SK-N-SH (cell line): Measurements from ENCODE around the gene DAGLA. TPM values are rescaled to one million over a fixed set of nuclear protein-coding genes. Genes with fewer than 3 reads are reported as not detected.
A peak's percentile ranks its signal among the peaks of the same experiment; 100 is the strongest.

ENCODE experiments used
- CTCF ChIA-PET: fragments of 300-600, 350-600 bp; formaldehyde crosslinking; extraction: SDS; loops from one replicate; lab custom pipeline; 2021; lab: Yijun Ruan, JAX
- POLR2A ChIA-PET: fragments of 350-600 bp; sonication (Branson Sonifier 250); formaldehyde crosslinking; extraction: SDS; loops from one replicate; lab custom pipeline; 2020; ENCODE audit warnings: antibody characterized with exemption, inconsistent platforms; lab: Yijun Ruan, JAX
- DNase-seq: peaks from one replicate; pipeline ENCODE4 v3.0.0; 2012
- H2AFZ ChIP-seq: fragments of 200-600 bp; sonication (generic); 2 replicates; pipeline ENCODE4 v1.8.1; 2016; ENCODE audit warnings: antibody characterized with exemption, mild to moderate bottlenecking, low read depth
- H3F3A ChIP-seq: fragments of 200-600 bp; sonication (generic); replicated peaks from 2 replicates; pipeline ENCODE3; 2016; ENCODE audit warnings: antibody characterized with exemption, mild to moderate bottlenecking; ENCODE audit not compliant: insufficient read depth
- H3K27ac ChIP-seq, 2 experiments: fragments of 200-500 bp in 1 of 2; fragments of 200-600 bp in 1 of 2; sonication (Bioruptor generic) in 1 of 2; sonication (generic), shearing (Covaris generic) in 1 of 2; 2 replicates each; pipeline versions ENCODE4 v1.5.1 to v1.6.1; 2014 to 2016; ENCODE audit warnings: low read depth in 2 of 2, inconsistent platforms in 1 of 2, low read length in 1 of 2, mild to moderate bottlenecking in 1 of 2, mixed read lengths in 1 of 2
- H3K27me3 ChIP-seq: fragments of 200-600 bp; sonication (generic), shearing (Covaris generic); 2 replicates; pipeline ENCODE4 v1.6.1; 2016; ENCODE audit warnings: mixed run types; ENCODE audit not compliant: insufficient read depth
- H3K36me3 ChIP-seq, 2 experiments: fragments of 200-500 bp in 1 of 2; fragments of 200-600 bp in 1 of 2; sonication (Bioruptor generic) in 1 of 2; sonication (generic) in 1 of 2; replicated peaks in 1 of 2; 2 replicates each; pipeline versions ENCODE3 to v1.5.1; 2014 to 2016; ENCODE audit warnings: low read length in 1 of 2, mild to moderate bottlenecking in 1 of 2; ENCODE audit not compliant: insufficient read depth in 2 of 2, control insufficient read depth in 1 of 2
- H3K4me1 ChIP-seq, 2 experiments: fragments of 200-500 bp in 1 of 2; fragments of 200-600 bp in 1 of 2; sonication (Bioruptor generic) in 1 of 2; sonication (generic), shearing (Covaris generic) in 1 of 2; 2 replicates each; pipeline versions ENCODE4 v1.5.1 to v1.6.1; 2014 to 2016; ENCODE audit warnings: low read depth in 1 of 2, low read length in 1 of 2, mixed run types in 1 of 2; ENCODE audit not compliant: insufficient read depth in 2 of 2, control insufficient read depth in 1 of 2
- H3K4me2 ChIP-seq: fragments of 200-600 bp; sonication (generic), shearing (Covaris generic); 2 replicates; pipeline ENCODE4 v1.6.1; 2017; ENCODE audit warnings: mixed run types
- H3K4me3 ChIP-seq, 2 experiments: fragments of 200-500 bp in 1 of 2; fragments of 200-600 bp in 1 of 2; sonication (Bioruptor generic) in 1 of 2; sonication (generic), shearing (Covaris generic) in 1 of 2; 2 replicates each; pipeline versions ENCODE4 v1.5.1 to v1.8.1; 2014 to 2016; ENCODE audit warnings: low read depth in 2 of 2, inconsistent platforms in 1 of 2, low read length in 1 of 2, mild to moderate bottlenecking in 1 of 2, mixed read lengths in 1 of 2, moderate library complexity in 1 of 2
- H3K79me2 ChIP-seq: fragments of 200-600 bp; sonication (generic); 2 replicates; pipeline ENCODE4 v1.8.1; 2017; ENCODE audit warnings: mild to moderate bottlenecking; ENCODE audit not compliant: insufficient read depth
- H3K9ac ChIP-seq: fragments of 200-600 bp; sonication (generic); 2 replicates; pipeline ENCODE4 v1.6.1; 2017; ENCODE audit warnings: mixed run types
- H3K9me2 ChIP-seq: fragments of 200-600 bp; sonication (generic); 2 replicates; pipeline ENCODE4 v1.6.1; 2017; ENCODE audit warnings: mixed run types
- H3K9me3 ChIP-seq: fragments of 200-600 bp; sonication (generic); 2 replicates; pipeline ENCODE4 v1.6.1; 2017; ENCODE audit warnings: mixed run types, mild to moderate bottlenecking, moderate library complexity
- H4K20me1 ChIP-seq: fragments of 200-600 bp; sonication (generic); 2 replicates; pipeline ENCODE4 v1.6.1; 2017; ENCODE audit warnings: mild to moderate bottlenecking, mixed run types; ENCODE audit not compliant: insufficient read depth
- EP300 ChIP-seq, 2 experiments: IDR thresholded peaks; 2 replicates each; pipeline versions ENCODE4 v1.4.0 to v1.6.1; 2012; ENCODE audit warnings: borderline replicate concordance in 1 of 2, low read depth in 1 of 2, low read length in 1 of 2
- EZH2phosphoT487 ChIP-seq: fragments of 200-600 bp; sonication (generic); IDR thresholded peaks from 2 replicates; pipeline ENCODE4 v1.6.1; 2017; ENCODE audit warnings: low read depth, mixed run types, mild to moderate bottlenecking, antibody characterized with exemption, moderate library complexity, borderline replicate concordance
- FOSL2 ChIP-seq: IDR thresholded peaks from 2 replicates; pipeline ENCODE4 v1.4.0; 2012; ENCODE audit warnings: low read depth, mild to moderate bottlenecking, moderate library complexity, borderline replicate concordance
- FOXJ3 ChIP-seq: sonication (generic); formaldehyde crosslinking; IDR thresholded peaks from 2 replicates; pipeline ENCODE4 v1.5.1; 2020; ENCODE audit warnings: mild to moderate bottlenecking, missing genetic modification reagents
- FOXM1 ChIP-seq: IDR thresholded peaks from 2 replicates; pipeline ENCODE4 v1.4.0; 2012; ENCODE audit warnings: low read depth, mild to moderate bottlenecking
- GATA2 ChIP-seq: sonication (generic); formaldehyde crosslinking; IDR thresholded peaks from 2 replicates; pipeline ENCODE4 v1.5.0; 2020; ENCODE audit warnings: mild to moderate bottlenecking, missing genetic modification reagents
- MEF2A ChIP-seq: IDR thresholded peaks from 2 replicates; pipeline ENCODE4 v1.4.0; 2012; ENCODE audit warnings: low read depth, borderline replicate concordance
- MXI1 ChIP-seq: IDR thresholded peaks from 2 replicates; pipeline ENCODE4 v1.6.1; 2012; ENCODE audit warnings: mild to moderate bottlenecking, low read depth, low read length, improper control_type of control experiment
- RXRA ChIP-seq: IDR thresholded peaks from 2 replicates; pipeline ENCODE4 v1.4.0; 2012; ENCODE audit warnings: low read depth, mild to moderate bottlenecking, borderline replicate concordance
- TEAD4 ChIP-seq: IDR thresholded peaks from 2 replicates; pipeline ENCODE4 v1.4.0; 2012; ENCODE audit warnings: mild to moderate bottlenecking, borderline replicate concordance; ENCODE audit not compliant: insufficient read depth
- WGBS: methylation state at CpG from one replicate; pipeline ENCODE4 v1.1.6; 2017; ENCODE audit warnings: low lambda C conversion rate; 5-methylcytosine and 5-hydroxymethylcytosine counted together
- polyA plus RNA-seq, 3 experiments: library from polyadenylated mRNA; depleted of rRNA; stranded (reverse); fragments of >200 nt; gene quantifications; 2 replicates each; pipeline ENCODE4 v1.2.3, GENCODE V29; 2012
- TF ChIP-seq, protein P1 (sequence below): IDR thresholded peaks from 2 replicates; pipeline ENCODE4; 2012
- TF ChIP-seq, protein P2 (sequence below): fragments of 150-350 bp; IDR thresholded peaks from 2 replicates; pipeline ENCODE4 v1.6.1; 2017; ENCODE audit warnings: antibody characterized with exemption, low read length, low read depth, borderline replicate concordance
- TF ChIP-seq, protein P3 (sequence below): IDR thresholded peaks from 2 replicates; pipeline ENCODE4 v1.6.1; 2012; ENCODE audit warnings: mild to moderate bottlenecking, low read depth, low read length, moderate library complexity
- TF ChIP-seq, protein P4 (sequence below): IDR thresholded peaks from 2 replicates; pipeline ENCODE4 v1.4.0; 2012; ENCODE audit warnings: low read depth, borderline replicate concordance
- TF ChIP-seq, protein P5 (sequence below): fragments of 150-350 bp; IDR thresholded peaks from 2 replicates; pipeline ENCODE4 v1.6.1; 2016; ENCODE audit warnings: mild to moderate bottlenecking, low read depth, low read length

The DAGLA gene
- polyA plus RNA-seq, 1 of the 3 experiments (the other 2 are of a cell fraction) = 3.3 TPM

DNA sequence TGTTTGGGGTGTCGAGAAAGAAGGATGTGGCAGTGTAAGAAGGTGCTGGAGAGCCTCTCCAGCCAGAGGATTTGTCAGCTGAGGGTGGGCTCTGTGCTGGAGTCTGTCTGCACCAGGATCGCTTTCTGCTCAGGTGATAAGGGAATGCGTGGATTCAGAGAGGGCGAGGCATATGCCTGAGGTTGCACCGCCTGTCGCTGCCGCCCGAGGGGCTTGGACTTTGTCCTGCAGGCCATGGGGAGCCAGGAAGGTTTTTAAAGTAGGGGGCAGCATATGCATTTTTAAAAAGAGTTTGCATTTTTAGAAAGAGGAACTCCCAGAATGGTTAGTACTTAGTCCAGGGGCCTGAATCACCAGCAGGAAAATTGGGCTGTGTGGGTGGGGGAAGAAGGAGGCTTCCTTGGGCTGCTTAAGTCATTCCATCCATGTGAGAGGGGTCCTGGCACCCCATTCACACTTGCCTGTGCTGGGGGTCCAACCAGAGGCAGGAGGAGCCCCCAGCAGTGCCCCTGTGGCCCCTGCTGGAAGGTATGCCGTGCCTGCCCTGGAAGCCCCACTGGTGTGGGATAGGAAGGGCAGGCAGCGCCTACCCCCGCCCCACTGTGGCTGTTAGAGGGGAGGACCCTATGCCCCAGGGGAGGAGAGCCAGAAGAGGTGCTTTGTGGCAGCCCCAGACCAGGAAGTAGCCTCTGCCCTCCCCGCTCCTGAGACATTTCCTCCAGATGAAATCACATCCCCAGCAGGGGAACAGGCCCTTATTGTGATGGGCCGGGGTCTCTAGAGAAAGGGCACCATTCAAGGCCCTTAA, 36.5 kb downstream of the DAGLA start:
- POLR2A ChIA-PET = no interaction called here
- no peaks in the 10 kb centered on the region for H3K36me3 ChIP-seq
- H4K20me1 ChIP-seq = no peaks in the 10 kb centered on the region
- no peaks in the 10 kb centered on the region for H3K9me3 ChIP-seq
- 91% methylated on average over 10 of the region's 13 CpGs for WGBS
- no peak for TF ChIP-seq MEF2A
- TF ChIP-seq, protein P1, sequence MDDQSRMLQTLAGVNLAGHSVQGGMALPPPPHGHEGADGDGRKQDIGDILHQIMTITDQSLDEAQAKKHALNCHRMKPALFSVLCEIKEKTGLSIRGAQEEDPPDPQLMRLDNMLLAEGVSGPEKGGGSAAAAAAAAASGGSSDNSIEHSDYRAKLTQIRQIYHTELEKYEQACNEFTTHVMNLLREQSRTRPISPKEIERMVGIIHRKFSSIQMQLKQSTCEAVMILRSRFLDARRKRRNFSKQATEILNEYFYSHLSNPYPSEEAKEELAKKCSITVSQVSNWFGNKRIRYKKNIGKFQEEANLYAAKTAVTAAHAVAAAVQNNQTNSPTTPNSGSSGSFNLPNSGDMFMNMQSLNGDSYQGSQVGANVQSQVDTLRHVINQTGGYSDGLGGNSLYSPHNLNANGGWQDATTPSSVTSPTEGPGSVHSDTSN = no peak
- TF ChIP-seq FOSL2 = no peak
- no peak for TF ChIP-seq TEAD4
- no peak for TF ChIP-seq RXRA
- TF ChIP-seq GATA2 = no peak
- no peak for TF ChIP-seq FOXJ3
- no peak for TF ChIP-seq EZH2phosphoT487
- no peaks in the 10 kb centered on the region for H3F3A ChIP-seq
- no peak overlapping the region for H3K9ac ChIP-seq
- no peak for DNase-seq
- H3K9me2 ChIP-seq = no peaks in the 10 kb centered on the region
- CTCF ChIA-PET = interaction anchor here (1.1 to 2.0 kb wide), 3 partner anchors 17 to 31 kb away, joined by 3 to 13 read pairs (median 4); no protein-coding TSS in a partner anchor
- H3K4me2 ChIP-seq = no peak overlapping the region
- H3K27me3 ChIP-seq = no peaks in the 10 kb centered on the region
- H3K4me1 ChIP-seq = peaks cover 8 to 30% of the 10 kb centered on the region in 2 experiments; a peak in 2 of 4 replicates
- no peaks in the 10 kb centered on the region; the same call in 1 of the 2 replicates for H3K79me2 ChIP-seq
- H2AFZ ChIP-seq = no peak overlapping the region
- H3K27ac ChIP-seq = no peak overlapping the region
- no peak overlapping the region for H3K4me3 ChIP-seq

DNA sequence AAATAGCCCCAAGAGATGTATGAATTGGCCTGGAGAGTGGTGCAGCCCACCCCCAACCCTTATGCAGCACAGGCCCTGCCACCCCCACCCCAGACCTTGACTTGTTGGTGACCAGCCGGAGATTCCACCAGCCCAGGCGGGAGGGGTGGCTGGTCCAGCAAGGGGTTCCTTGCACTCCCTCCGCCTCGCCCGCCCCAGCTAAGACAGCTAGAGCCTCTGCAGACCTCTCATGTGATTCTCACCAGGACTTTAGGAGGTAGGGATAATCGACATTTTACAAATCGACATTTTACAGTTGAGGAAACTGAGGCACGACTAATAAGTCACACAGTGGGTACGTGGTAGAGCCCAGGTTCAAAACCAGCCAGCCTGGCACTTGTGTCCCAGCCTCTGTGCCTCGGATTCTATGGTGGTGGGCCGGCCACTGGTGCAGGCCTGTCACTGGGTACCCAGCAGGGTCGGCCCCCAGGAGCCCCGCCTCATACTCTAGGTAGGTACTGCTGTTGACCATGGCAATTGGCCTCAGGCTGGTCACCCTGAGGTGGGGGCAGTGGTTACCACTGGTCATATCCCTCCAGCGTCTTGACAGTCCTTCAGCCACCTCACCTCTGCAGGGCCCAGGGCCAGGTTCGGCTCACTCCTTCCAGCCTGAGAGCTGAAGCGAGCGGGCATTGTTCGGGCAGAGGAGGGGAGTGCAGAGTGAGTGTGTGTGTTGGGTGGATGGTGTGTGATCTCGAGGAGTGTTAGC, 37.3 kb downstream of the DAGLA start:
- H2AFZ ChIP-seq = no peak overlapping the region
- DNase-seq = no peak
- H3K27ac ChIP-seq = peak overlapping the region in 1 of 2 experiments; percentile 80; a peak in 1 of 4 replicates
- 90% methylated on average over 15 of the region's 19 CpGs for WGBS
- no peaks in the 10 kb centered on the region for H3K36me3 ChIP-seq
- H3K9me3 ChIP-seq = no peaks in the 10 kb centered on the region
- peak overlapping the region; percentile 97 for H3K4me2 ChIP-seq
- H3K9me2 ChIP-seq = no peaks in the 10 kb centered on the region
- H3K4me3 ChIP-seq = peak overlapping the region in 1 of 2 experiments; percentile 65; a peak in 1 of 4 replicates
- H3F3A ChIP-seq = no peaks in the 10 kb centered on the region
- ChIA-PET POLR2A (interaction anchor here (1.3 to 1.7 kb wide), 3 partner anchors 8 to 37 kb away, joined by 3 to 5 read pairs (median 4); partner anchors contain the start of gene DAGLA), CTCF (interaction anchor here (0.7 to 8.9 kb wide), 7 partner anchors 8 to 42 kb away, joined by 3 to 64 read pairs (median 5); no protein-coding TSS in a partner anchor)
- no peaks in the 10 kb centered on the region; the same call in 1 of the 2 replicates for H3K79me2 ChIP-seq
- peaks cover 8 to 22% of the 10 kb centered on the region in 2 experiments; a peak in 2 of 4 replicates for H3K4me1 ChIP-seq
- H4K20me1 ChIP-seq = no peaks in the 10 kb centered on the region
- H3K27me3 ChIP-seq = no peaks in the 10 kb centered on the region
- no peak overlapping the region for H3K9ac ChIP-seq
- TF ChIP-seq TEAD4 = no peak
- TF ChIP-seq MEF2A = no peak
- TF ChIP-seq, protein P2, sequence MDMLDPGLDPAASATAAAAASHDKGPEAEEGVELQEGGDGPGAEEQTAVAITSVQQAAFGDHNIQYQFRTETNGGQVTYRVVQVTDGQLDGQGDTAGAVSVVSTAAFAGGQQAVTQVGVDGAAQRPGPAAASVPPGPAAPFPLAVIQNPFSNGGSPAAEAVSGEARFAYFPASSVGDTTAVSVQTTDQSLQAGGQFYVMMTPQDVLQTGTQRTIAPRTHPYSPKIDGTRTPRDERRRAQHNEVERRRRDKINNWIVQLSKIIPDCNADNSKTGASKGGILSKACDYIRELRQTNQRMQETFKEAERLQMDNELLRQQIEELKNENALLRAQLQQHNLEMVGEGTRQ = no peak
- TF ChIP-seq, protein P3, sequence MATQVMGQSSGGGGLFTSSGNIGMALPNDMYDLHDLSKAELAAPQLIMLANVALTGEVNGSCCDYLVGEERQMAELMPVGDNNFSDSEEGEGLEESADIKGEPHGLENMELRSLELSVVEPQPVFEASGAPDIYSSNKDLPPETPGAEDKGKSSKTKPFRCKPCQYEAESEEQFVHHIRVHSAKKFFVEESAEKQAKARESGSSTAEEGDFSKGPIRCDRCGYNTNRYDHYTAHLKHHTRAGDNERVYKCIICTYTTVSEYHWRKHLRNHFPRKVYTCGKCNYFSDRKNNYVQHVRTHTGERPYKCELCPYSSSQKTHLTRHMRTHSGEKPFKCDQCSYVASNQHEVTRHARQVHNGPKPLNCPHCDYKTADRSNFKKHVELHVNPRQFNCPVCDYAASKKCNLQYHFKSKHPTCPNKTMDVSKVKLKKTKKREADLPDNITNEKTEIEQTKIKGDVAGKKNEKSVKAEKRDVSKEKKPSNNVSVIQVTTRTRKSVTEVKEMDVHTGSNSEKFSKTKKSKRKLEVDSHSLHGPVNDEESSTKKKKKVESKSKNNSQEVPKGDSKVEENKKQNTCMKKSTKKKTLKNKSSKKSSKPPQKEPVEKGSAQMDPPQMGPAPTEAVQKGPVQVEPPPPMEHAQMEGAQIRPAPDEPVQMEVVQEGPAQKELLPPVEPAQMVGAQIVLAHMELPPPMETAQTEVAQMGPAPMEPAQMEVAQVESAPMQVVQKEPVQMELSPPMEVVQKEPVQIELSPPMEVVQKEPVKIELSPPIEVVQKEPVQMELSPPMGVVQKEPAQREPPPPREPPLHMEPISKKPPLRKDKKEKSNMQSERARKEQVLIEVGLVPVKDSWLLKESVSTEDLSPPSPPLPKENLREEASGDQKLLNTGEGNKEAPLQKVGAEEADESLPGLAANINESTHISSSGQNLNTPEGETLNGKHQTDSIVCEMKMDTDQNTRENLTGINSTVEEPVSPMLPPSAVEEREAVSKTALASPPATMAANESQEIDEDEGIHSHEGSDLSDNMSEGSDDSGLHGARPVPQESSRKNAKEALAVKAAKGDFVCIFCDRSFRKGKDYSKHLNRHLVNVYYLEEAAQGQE = no peak
- TF ChIP-seq, protein P4, sequence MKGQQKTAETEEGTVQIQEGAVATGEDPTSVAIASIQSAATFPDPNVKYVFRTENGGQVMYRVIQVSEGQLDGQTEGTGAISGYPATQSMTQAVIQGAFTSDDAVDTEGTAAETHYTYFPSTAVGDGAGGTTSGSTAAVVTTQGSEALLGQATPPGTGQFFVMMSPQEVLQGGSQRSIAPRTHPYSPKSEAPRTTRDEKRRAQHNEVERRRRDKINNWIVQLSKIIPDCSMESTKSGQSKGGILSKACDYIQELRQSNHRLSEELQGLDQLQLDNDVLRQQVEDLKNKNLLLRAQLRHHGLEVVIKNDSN = no peak
- TF ChIP-seq, protein P5, sequence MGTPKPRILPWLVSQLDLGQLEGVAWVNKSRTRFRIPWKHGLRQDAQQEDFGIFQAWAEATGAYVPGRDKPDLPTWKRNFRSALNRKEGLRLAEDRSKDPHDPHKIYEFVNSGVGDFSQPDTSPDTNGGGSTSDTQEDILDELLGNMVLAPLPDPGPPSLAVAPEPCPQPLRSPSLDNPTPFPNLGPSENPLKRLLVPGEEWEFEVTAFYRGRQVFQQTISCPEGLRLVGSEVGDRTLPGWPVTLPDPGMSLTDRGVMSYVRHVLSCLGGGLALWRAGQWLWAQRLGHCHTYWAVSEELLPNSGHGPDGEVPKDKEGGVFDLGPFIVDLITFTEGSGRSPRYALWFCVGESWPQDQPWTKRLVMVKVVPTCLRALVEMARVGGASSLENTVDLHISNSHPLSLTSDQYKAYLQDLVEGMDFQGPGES = no peak
- no peak for TF ChIP-seq EP300 (IDR thresholded peaks at IDR 0.05; ENCODE audit: borderline replicate concordance in 1 of 2, low read depth in 1 of 2, low read length in 1 of 2)
- TF ChIP-seq GATA2 = no peak
- no peak for TF ChIP-seq MXI1
- no peak for TF ChIP-seq FOXM1
